ENCODE data around the gene PEX3. TPM values are rescaled to one million over a fixed set of nuclear protein-coding genes. Genes with fewer than 3 reads are reported as not detected.
"Not testable (repeated sequence)": the region's sequence is repeated elsewhere in the genome, so short reads cannot be mapped to it uniquely, and the experiment has no call there.

Gene PEX3
- total RNA-seq, 3 donors from 2014 or later = 12.0 to 22.0 (median 20.0) TPM

DNA sequence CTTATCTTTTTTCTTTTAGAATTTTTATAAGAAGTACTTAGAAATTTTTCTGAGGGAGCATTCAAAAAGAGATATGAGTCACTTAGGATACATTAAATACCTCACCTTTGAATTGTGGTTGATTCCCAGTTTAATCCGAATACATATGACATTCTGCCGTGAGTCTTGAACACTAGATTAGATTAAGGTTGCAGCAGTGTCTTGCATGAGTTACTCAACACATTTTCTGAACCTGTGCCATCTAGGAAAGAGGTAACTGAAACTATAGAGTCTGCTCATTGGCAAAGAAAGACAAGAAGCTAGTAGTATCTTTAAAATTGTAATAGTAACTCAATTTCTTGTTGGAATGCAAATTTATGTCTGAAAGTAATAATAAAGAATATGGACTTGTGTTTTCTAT lies 14.9 kb downstream of the PEX3 start:
- no peaks in the 10 kb centered on the region for H3K9me3 ChIP-seq
- TF ChIP-seq POLR2AphosphoS5 (IDR thresholded peaks at IDR 0.05) = no peak
- TF ChIP-seq, protein P1, sequence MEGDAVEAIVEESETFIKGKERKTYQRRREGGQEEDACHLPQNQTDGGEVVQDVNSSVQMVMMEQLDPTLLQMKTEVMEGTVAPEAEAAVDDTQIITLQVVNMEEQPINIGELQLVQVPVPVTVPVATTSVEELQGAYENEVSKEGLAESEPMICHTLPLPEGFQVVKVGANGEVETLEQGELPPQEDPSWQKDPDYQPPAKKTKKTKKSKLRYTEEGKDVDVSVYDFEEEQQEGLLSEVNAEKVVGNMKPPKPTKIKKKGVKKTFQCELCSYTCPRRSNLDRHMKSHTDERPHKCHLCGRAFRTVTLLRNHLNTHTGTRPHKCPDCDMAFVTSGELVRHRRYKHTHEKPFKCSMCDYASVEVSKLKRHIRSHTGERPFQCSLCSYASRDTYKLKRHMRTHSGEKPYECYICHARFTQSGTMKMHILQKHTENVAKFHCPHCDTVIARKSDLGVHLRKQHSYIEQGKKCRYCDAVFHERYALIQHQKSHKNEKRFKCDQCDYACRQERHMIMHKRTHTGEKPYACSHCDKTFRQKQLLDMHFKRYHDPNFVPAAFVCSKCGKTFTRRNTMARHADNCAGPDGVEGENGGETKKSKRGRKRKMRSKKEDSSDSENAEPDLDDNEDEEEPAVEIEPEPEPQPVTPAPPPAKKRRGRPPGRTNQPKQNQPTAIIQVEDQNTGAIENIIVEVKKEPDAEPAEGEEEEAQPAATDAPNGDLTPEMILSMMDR (IDR thresholded peaks at IDR 0.05) = no peak
- TF ChIP-seq POLR2A (IDR thresholded peaks at IDR 0.05) = no peak
- intact Hi-C loops (cut with DNase I; ENCODE audit: low total_unique reads) = no loop called here
- no peak overlapping the region for H3K27ac ChIP-seq
- peaks cover 10% of the 10 kb centered on the region for H3K36me3 ChIP-seq
- no peak overlapping the region for H3K4me3 ChIP-seq
- DNase-seq (ENCODE audit: low spot score in 2 of 2) = no peak
- H3K27me3 ChIP-seq = no peaks in the 10 kb centered on the region
- no peaks in the 10 kb centered on the region for H3K4me1 ChIP-seq

DNA sequence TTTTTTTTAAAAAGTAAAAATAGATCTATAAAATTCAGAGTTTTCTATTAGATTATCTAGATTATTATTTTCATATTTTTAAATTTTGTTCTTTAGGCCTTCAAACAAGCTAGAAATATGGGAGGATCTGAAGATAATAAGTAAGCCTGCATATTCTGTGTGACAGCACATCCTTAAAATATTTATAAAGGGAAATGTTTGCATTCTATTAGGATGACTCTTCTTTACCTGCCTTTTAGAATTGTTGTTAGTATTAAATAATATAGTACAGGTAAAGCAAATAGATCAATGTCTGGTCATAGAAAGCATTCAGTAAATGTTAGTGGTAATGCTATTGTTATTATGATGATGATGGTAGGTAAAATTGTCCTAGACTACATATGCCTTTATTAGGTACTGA lies 17.4 kb downstream of the PEX3 start:
- H3K36me3 ChIP-seq = peaks cover 9% of the 10 kb centered on the region
- intact Hi-C loops (cut with DNase I; ENCODE audit: low total_unique reads) = no loop called here
- TF ChIP-seq POLR2AphosphoS5 (IDR thresholded peaks at IDR 0.05) = no peak
- TF ChIP-seq, protein P1 (IDR thresholded peaks at IDR 0.05) = no peak
- no peaks in the 10 kb centered on the region for H3K9me3 ChIP-seq
- no peaks in the 10 kb centered on the region for H3K4me1 ChIP-seq
- DNase-seq (ENCODE audit: low spot score in 2 of 2) = no peak
- H3K4me3 ChIP-seq = no peak overlapping the region
- no peak overlapping the region for H3K27ac ChIP-seq
- H3K27me3 ChIP-seq = no peaks in the 10 kb centered on the region

DNA sequence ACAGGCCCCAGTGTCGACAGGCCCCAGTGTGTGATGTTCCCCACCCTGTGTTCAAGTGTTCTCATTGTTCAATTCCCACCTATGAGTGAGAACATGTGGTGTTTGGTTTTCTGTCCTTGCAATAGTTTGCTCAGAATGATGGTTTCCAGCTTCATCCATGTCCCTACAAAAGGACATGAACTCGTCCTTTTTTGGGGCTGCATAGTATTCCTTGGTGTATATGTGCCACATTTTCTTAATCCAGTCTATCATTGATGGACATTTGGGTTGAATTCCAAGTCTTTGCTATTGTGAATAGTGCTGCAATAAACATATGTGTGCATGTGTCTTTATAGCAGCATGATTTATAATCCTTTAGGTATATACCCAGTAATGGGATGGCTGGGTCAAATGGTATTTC lies 18.2 kb downstream of the PEX3 start:
- H3K9me3 ChIP-seq; H3K27ac ChIP-seq; intact Hi-C loops (cut with DNase I; ENCODE audit: low total_unique reads); H3K4me3 ChIP-seq; DNase-seq (ENCODE audit: low spot score in 2 of 2); H3K27me3 ChIP-seq; H3K4me1 ChIP-seq; H3K36me3 ChIP-seq: not testable (repeated sequence)

DNA sequence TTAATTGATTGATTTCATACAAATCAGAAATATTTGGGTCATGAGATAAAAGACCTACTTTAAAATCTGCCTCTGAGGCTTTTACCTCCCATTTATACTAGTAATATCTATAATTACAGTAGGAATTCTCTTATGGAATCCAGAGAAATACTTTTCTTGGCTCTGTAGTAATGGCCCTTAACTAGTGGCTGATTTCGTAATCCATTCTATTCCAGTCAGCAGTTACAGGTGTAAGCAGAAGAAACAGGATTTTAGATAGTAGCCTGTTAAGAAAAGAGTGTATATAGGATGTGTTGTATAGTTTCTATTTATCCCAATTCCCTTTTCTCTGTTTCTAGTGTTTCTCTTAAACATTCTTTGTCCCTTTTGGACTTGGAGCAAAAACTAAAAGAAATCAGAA lies 21.2 kb downstream of the PEX3 start:
- Histone ChIP-seq H3K4me1 (no peaks in the 10 kb centered on the region), H3K36me3 (peaks cover 13% of the 10 kb centered on the region), H3K4me3 (no peak overlapping the region), H3K27me3 (no peaks in the 10 kb centered on the region), H3K9me3 (no peaks in the 10 kb centered on the region), H3K27ac (no peak overlapping the region)
- intact Hi-C loops (cut with DNase I; ENCODE audit: low total_unique reads) = no loop called here
- TF ChIP-seq POLR2AphosphoS5 (IDR thresholded peaks at IDR 0.05) = no peak
- TF ChIP-seq POLR2A (IDR thresholded peaks at IDR 0.05) = no peak
- TF ChIP-seq, protein P1 (IDR thresholded peaks at IDR 0.05) = no peak
- no peak for DNase-seq (ENCODE audit: low spot score in 2 of 2)

DNA sequence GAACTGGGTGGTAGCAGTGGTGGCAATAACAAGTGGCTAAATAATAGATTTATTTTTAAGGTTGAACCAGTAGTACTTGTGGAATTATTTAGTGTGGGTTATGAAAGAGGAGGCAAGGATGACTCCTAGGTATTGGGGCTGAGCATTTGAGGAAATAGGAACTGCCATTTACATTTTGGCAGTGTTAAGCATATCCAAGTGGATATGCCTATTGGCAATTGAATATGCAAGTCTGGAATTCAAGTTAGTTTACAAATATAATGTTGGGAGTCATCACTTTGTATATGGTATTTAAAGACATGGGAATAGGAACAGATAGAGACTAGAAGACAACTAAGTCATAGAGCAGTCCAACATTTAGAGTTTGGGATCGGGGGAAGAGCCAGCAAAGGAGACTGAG lies 25.9 kb downstream of the PEX3 start:
- H3K9me3 ChIP-seq = no peaks in the 10 kb centered on the region
- no peak for DNase-seq (ENCODE audit: low spot score in 2 of 2)

More for the DNA sequence above, 25.9 kb downstream of the PEX3 start:
- Histone ChIP-seq H3K4me3 (no peak overlapping the region), H3K36me3 (peaks cover 8% of the 10 kb centered on the region), H3K4me1 (no peaks in the 10 kb centered on the region), H3K27ac (no peak overlapping the region), H3K27me3 (no peaks in the 10 kb centered on the region)
- intact Hi-C loops (cut with DNase I; ENCODE audit: low total_unique reads) = no loop called here
- TF ChIP-seq, protein P1 (IDR thresholded peaks at IDR 0.05) = no peak
- TF ChIP-seq POLR2A (IDR thresholded peaks at IDR 0.05) (no peak), POLR2AphosphoS5 (IDR thresholded peaks at IDR 0.05) (no peak)
